HEK293 (cell line): ENCODE measurements around the gene SUSD3.

ENCODE experiments used
- CTCF ChIA-PET: fragments of 350-600 bp; formaldehyde crosslinking; extraction: SDS; loops from one replicate; lab custom pipeline; 2021; ENCODE audit warnings: antibody characterized with exemption; lab: Yijun Ruan, JAX
- POLR2A ChIA-PET: fragments of 300-600 bp; formaldehyde crosslinking; extraction: SDS; loops from one replicate; lab custom pipeline; 2020; ENCODE audit warnings: antibody characterized with exemption, inconsistent platforms; lab: Yijun Ruan, JAX
- H3K27ac ChIP-seq: fragments of 200-500 bp; sonication (Bioruptor generic); 2 replicates; pipeline ENCODE4 v1.5.1; 2014; ENCODE audit warnings: low read depth, low read length, control low read depth, inconsistent platforms; ENCODE audit errors: extremely low read depth
- H3K36me3 ChIP-seq, 2 experiments: fragments of 200-500 bp in 1 of 2; sonication (Bioruptor generic) in 1 of 2; 1 replicate in 1 of 2; 2 replicates in 1 of 2; pipeline ENCODE4 v1.5.1; 2014 to 2017; ENCODE audit warnings: inconsistent platforms in 2 of 2, low read length in 2 of 2; ENCODE audit not compliant: control insufficient read depth in 2 of 2, insufficient read depth in 1 of 2
- H3K4me1 ChIP-seq: fragments of 200-500 bp; sonication (Bioruptor generic); 2 replicates; pipeline ENCODE4 v1.5.1; 2014; ENCODE audit warnings: mild to moderate bottlenecking, low read length, inconsistent platforms; ENCODE audit not compliant: control insufficient read depth, insufficient read depth
- H3K4me3 ChIP-seq: 2 replicates; pipeline ENCODE4 v1.5.1; 2011; ENCODE audit warnings: low read depth, mild to moderate bottlenecking, control low read depth, low read length, moderate library complexity
- H3K9me3 ChIP-seq: fragments of 200-500 bp; sonication (Bioruptor generic); 2 replicates; pipeline ENCODE4 v1.5.1; 2014; ENCODE audit warnings: low read depth, low read length, inconsistent platforms; ENCODE audit not compliant: control insufficient read depth, insufficient read depth
- KLF1 ChIP-seq: fragments of 450-650 bp; formaldehyde crosslinking; IDR thresholded peaks from 2 replicates; pipeline ENCODE4 v1.5.1; 2016; ENCODE audit warnings: missing biosample characterization, missing genetic modification characterization
- SP3 ChIP-seq: fragments of 450-650 bp; formaldehyde crosslinking; IDR thresholded peaks from 2 replicates; pipeline ENCODE4 v1.5.1; 2016; ENCODE audit warnings: missing biosample characterization, missing genetic modification characterization
- YY1 ChIP-seq: fragments of 450-650 bp; formaldehyde crosslinking; IDR thresholded peaks from 2 replicates; pipeline ENCODE4 v1.5.1; 2018; ENCODE audit warnings: missing biosample characterization, missing genetic modification characterization
- ZBTB21 ChIP-seq: fragments of 450-650 bp; formaldehyde crosslinking; IDR thresholded peaks from 2 replicates; pipeline ENCODE4 v1.5.1; 2017; ENCODE audit warnings: missing biosample characterization, missing genetic modification characterization
- ZBTB49 ChIP-seq: fragments of 450-650 bp; formaldehyde crosslinking; IDR thresholded peaks from 2 replicates; pipeline ENCODE4 v1.5.1; 2016; ENCODE audit warnings: missing biosample characterization, missing genetic modification characterization, low read depth
- ZNF16 ChIP-seq: fragments of 450-650 bp; formaldehyde crosslinking; IDR thresholded peaks from 2 replicates; pipeline ENCODE4 v1.5.1; 2016; ENCODE audit warnings: low read depth, missing biosample characterization, missing genetic modification characterization
- ZNF19 ChIP-seq: fragments of 450-650 bp; formaldehyde crosslinking; IDR thresholded peaks from 2 replicates; pipeline ENCODE4; 2016; ENCODE audit warnings: missing biosample characterization, missing genetic modification characterization, low read depth
- ZNF266 ChIP-seq: fragments of 450-650 bp; formaldehyde crosslinking; IDR thresholded peaks from 2 replicates; pipeline ENCODE4 v1.5.1; 2016; ENCODE audit warnings: missing biosample characterization, missing genetic modification characterization, low read depth
- ZNF280C ChIP-seq: fragments of 450-650 bp; formaldehyde crosslinking; IDR thresholded peaks from 2 replicates; pipeline ENCODE4 v1.5.1; 2016; ENCODE audit warnings: missing biosample characterization, missing genetic modification characterization
- ZNF280D ChIP-seq: fragments of 450-650 bp; formaldehyde crosslinking; IDR thresholded peaks from 2 replicates; pipeline ENCODE4 v1.5.1; 2016; ENCODE audit warnings: missing biosample characterization, missing genetic modification characterization
- ZNF292 ChIP-seq: fragments of 450-650 bp; formaldehyde crosslinking; IDR thresholded peaks from 2 replicates; pipeline ENCODE4 v1.5.1; 2016; ENCODE audit warnings: low read depth, missing biosample characterization, missing genetic modification characterization, borderline replicate concordance
- ZNF311 ChIP-seq: fragments of 450-650 bp; formaldehyde crosslinking; IDR thresholded peaks from 2 replicates; pipeline ENCODE4 v1.5.1; 2017; ENCODE audit warnings: missing biosample characterization, missing genetic modification characterization, borderline replicate concordance
- ZNF426 ChIP-seq: fragments of 450-650 bp; formaldehyde crosslinking; IDR thresholded peaks from 2 replicates; pipeline ENCODE4 v1.5.1; 2017; ENCODE audit warnings: missing biosample characterization, missing genetic modification characterization, mild to moderate bottlenecking, inconsistent platforms, moderate library complexity
- ZNF555 ChIP-seq: fragments of 450-650 bp; formaldehyde crosslinking; conservative IDR thresholded peaks from 2 replicates; pipeline ENCODE4 v1.5.1; 2017; ENCODE audit warnings: missing biosample characterization, mild to moderate bottlenecking, missing genetic modification characterization, inconsistent platforms
- ZNF692 ChIP-seq: fragments of 450-650 bp; formaldehyde crosslinking; IDR thresholded peaks from 2 replicates; pipeline ENCODE4 v1.5.1; 2016; ENCODE audit warnings: missing biosample characterization, missing genetic modification characterization
- ZSCAN23 ChIP-seq: fragments of 450-650 bp; formaldehyde crosslinking; IDR thresholded peaks from 2 replicates; pipeline ENCODE4 v1.5.1; 2016; ENCODE audit warnings: missing biosample characterization, missing genetic modification characterization
- TF ChIP-seq, protein P1 (sequence below): fragments of 450-650 bp; formaldehyde crosslinking; IDR thresholded peaks from 2 replicates; pipeline ENCODE4 v1.5.1; 2016; ENCODE audit warnings: missing biosample characterization, missing genetic modification characterization

Gene SUSD3

DNA sequence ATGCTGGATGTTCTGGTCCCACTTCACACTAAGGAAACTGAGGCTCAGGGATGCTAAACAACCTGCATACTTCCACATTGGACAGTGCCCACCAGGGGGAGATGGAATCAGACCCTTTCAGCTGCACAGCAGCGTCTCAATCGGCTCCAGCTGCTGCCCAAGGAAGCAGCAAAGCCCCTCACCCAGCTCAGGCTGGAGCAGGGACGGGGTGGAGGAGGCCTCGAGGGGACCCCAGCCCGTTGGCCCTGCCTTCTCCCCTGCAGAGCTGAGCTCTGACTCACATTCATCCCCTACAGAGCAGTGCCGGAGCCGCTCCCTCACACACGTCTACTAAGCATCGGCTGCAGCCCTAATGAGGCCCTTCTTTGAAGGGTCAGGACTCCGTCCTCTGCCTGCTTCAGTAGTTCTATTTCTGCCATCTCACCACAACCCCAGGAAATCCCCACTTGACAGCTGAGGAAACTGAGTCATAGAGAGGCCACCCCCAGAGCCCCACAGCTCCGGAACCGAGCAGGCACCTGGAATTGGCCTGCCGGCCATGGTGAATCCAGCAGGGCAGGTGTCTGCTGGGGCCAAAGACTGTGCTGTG, 21.5 kb upstream of the SUSD3 start (continued):
- TF ChIP-seq, protein P1, sequence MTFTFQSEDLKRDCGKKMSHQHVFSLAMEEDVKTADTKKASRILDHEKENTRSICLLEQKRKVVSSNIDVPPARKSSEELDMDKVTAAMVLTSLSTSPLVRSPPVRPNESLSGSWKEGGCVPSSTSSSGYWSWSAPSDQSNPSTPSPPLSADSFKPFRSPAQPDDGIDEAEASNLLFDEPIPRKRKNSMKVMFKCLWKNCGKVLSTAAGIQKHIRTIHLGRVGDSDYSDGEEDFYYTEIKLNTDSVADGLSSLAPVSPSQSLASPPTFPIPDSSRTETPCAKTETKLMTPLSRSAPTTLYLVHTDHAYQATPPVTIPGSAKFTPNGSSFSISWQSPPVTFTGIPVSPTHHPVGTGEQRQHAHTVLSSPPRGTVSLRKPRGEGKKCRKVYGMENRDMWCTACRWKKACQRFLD (tag by site-specific recombination): no peak
- TF ChIP-seq, all 188 proteins: peak for 0

- ChIA-PET CTCF (interaction anchor here (0.6 kb wide), 1 partner anchor 60 kb away, joined by 3 read pairs; no protein-coding TSS in a partner anchor), POLR2A (no interaction called here)
- Histone ChIP-seq H3K27ac (no peak overlapping the region), H3K4me3 (no peak overlapping the region), H3K9me3 (no peaks in the 10 kb centered on the region), H3K36me3 (no peaks in the 10 kb centered on the region), H3K4me1 (no peaks in the 10 kb centered on the region)
- TF ChIP-seq ZNF280C (tag by site-specific recombination) (no peak), ZNF426 (tag by site-specific recombination) (no peak), ZNF280D (tag by site-specific recombination) (no peak)
Measured at GRCh38 chr9:93037476-93037971, 21.0 kb upstream of the SUSD3 start.

- CTCF ChIA-PET: no interaction called here
- no peak overlapping the region for H3K4me3 ChIP-seq
- no peak overlapping the region for H3K27ac ChIP-seq
- H3K9me3 ChIP-seq: no peaks in the 10 kb centered on the region
- H3K4me1 ChIP-seq: no peaks in the 10 kb centered on the region
- POLR2A ChIA-PET: no interaction called here
- H3K36me3 ChIP-seq: no peaks in the 10 kb centered on the region
- TF ChIP-seq ZNF311 (no peak), ZNF19 (tag by site-specific recombination) (no peak), YY1 (no peak), ZNF280C (tag by site-specific recombination) (no peak), ZBTB49 (tag by site-specific recombination) (no peak), SP3 (tag by site-specific recombination) (no peak), ZNF266 (tag by site-specific recombination) (no peak), ZNF692 (tag by site-specific recombination) (no peak), ZNF292 (no peak), ZBTB21 (no peak), ZNF16 (tag by site-specific recombination) (no peak), ZSCAN23 (tag by site-specific recombination) (no peak), ZNF555 (tag by site-specific recombination) (no peak), KLF1 (no peak)
Measured at GRCh38 chr9:93038918-93039317, 19.6 kb upstream of the SUSD3 start.
